NCI-H128 (cell line): ENCODE measurements around the gene ATXN1.

Experiments
- DNase-seq: peaks from one replicate; lab custom pipeline; 2025; ENCODE audit not compliant: unreplicated experiment; lab: John Stamatoyannopoulos, UW

Gene ATXN1

GRCh38 chr6:16326971-16327776 lies 434.1 kb downstream of the ATXN1 start:
- no peak for DNase-seq

- no peak for DNase-seq
Measured at GRCh38 chr6:16326531-16326930, 434.7 kb downstream of the ATXN1 start.

GRCh38 chr6:16324606-16325225 lies 436.5 kb downstream of the ATXN1 start:
- no peak for DNase-seq

- no peak for DNase-seq
Measured at GRCh38 chr6:16324184-16324583, 437.1 kb downstream of the ATXN1 start.

GRCh38 chr6:16322666-16323312 lies 438.5 kb downstream of the ATXN1 start:
- no peak for DNase-seq

GRCh38 chr6:16321826-16322225 lies 439.4 kb downstream of the ATXN1 start:
- DNase-seq: no peak

- no peak for DNase-seq
Measured at GRCh38 chr6:16321341-16321710, 439.9 kb downstream of the ATXN1 start.

- DNase-seq: no peak
Measured at GRCh38 chr6:16320533-16321340, 440.5 kb downstream of the ATXN1 start.

GRCh38 chr6:16319813-16320532 lies 441.3 kb downstream of the ATXN1 start:
- DNase-seq: no peak

- no peak for DNase-seq
Measured at GRCh38 chr6:16318953-16319720, 442.1 kb downstream of the ATXN1 start.

- DNase-seq: no peak
Measured at GRCh38 chr6:16318538-16318937, 442.7 kb downstream of the ATXN1 start.

GRCh38 chr6:16316741-16317251 lies 444.5 kb downstream of the ATXN1 start:
- no peak for DNase-seq

- DNase-seq: no peak
Measured at GRCh38 chr6:16314296-16314695, 447.0 kb downstream of the ATXN1 start.

GRCh38 chr6:16313732-16314131 lies 447.5 kb downstream of the ATXN1 start:
- DNase-seq: no peak

GRCh38 chr6:16311763-16312162 lies 449.5 kb downstream of the ATXN1 start:
- DNase-seq: no peak

- no peak for DNase-seq
Measured at GRCh38 chr6:16306334-16306733, 454.9 kb downstream of the ATXN1 start.

GRCh38 chr6:16305788-16306187 lies 455.5 kb downstream of the ATXN1 start:
- no peak for DNase-seq

GRCh38 chr6:16305246-16305725 lies 456.0 kb downstream of the ATXN1 start:
- DNase-seq: no peak

- DNase-seq: no peak
Measured at GRCh38 chr6:16302721-16303552, 458.3 kb downstream of the ATXN1 start.
